GM21717 (cell line): ENCODE measurements around the gene MAP4K2.

ENCODE experiments used
- ATAC-seq: cut with Tn5 transposase; IDR thresholded peaks from one replicate; pipeline ENCODE4 v1.9.1; 2021; ENCODE audit warnings: mild to moderate bottlenecking, moderate library complexity; ENCODE audit not compliant: unreplicated experiment

Gene MAP4K2

DNA sequence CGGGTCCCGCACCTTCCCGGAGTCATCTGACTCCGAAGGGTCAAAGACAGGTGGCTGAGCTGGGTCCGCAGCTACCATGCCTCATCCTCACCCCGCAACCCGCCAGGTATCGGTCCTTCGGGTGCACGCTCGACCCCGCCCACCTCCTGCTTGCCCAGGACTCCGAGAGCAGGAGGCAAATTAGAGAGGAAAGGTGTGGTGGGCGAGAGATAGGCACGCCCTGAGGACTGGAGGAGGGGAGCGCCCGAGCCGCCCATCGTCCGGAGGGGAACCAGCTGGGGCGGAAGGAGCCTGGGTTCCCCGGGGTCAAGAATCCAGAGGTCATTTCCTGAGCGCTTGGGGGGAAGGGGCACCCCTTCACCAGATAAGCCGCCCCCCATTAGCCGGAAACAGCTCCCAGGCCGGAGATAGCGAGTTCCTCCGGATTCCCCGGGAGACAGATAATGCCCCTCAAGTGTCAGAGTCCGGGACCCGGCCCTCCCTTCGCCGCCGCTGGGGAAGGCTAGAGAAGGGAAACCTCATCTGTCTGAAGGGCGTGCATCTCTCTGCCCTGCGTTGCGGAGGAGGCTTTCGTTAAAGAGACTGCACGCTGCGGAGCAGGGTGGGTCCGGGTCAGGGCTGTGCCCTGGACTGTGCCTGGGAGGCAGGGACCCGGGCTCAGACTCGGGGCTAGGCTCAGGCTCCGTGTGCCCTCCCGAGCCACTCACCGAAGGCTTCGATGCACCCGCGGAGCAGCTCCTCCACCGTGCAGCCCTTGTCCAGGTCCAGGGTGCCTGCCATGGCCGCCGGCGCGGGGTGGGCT is 60.7 kb downstream of the MAP4K2 start:
- no peak for ATAC-seq

- no peak for ATAC-seq
Observed at GRCh38 chr11:64741375-64742086, 61.5 kb downstream of the MAP4K2 start.

DNA sequence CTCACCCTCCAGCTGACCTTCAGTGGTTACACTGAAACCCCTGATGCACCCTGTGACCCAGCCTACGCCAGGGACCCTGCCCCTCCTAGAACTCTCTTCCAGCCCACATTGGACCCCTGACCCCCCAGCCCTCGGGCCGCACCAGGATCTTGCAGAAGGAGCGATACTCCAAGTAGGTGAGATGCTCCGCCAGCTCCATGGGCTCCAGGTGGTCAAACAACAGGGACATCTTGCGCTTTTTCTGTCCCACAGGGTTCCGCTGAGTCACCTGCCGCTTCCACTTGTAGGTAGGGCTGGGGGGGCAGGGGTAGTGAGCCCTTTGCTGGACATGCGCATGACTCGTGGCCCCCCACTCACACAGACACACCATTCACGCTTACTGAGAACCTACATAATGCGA is 63.1 kb downstream of the MAP4K2 start:
- ATAC-seq, result no peak

GRCh38 chr11:64736654-64737053 is 66.4 kb downstream of the MAP4K2 start:
- no peak for ATAC-seq

GRCh38 chr11:64735725-64736259 is 67.2 kb downstream of the MAP4K2 start:
- ATAC-seq, result no peak
